ENCODE results near the gene MRPL28.

DNA sequence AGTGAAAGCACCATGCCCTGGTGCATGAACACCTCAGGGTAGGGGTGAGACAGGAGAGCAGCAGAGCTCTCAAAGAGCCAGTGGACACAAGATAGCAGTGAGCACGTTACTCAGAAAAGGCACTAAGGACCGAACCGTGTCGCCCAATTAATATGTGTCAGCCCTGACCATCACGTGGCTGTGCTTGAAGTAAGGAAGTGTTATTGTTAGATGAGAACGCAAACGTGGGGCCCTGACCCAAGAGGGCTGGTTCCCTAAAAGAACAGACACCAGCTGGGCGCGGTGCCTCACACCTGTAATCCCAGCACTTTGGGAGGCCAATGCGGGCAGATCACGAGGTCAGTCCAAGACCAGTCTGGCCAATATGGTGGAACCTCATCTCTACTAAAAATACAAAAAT is 34.1 kb downstream of the MRPL28 start:
- TF ChIP-seq, protein P1, sequence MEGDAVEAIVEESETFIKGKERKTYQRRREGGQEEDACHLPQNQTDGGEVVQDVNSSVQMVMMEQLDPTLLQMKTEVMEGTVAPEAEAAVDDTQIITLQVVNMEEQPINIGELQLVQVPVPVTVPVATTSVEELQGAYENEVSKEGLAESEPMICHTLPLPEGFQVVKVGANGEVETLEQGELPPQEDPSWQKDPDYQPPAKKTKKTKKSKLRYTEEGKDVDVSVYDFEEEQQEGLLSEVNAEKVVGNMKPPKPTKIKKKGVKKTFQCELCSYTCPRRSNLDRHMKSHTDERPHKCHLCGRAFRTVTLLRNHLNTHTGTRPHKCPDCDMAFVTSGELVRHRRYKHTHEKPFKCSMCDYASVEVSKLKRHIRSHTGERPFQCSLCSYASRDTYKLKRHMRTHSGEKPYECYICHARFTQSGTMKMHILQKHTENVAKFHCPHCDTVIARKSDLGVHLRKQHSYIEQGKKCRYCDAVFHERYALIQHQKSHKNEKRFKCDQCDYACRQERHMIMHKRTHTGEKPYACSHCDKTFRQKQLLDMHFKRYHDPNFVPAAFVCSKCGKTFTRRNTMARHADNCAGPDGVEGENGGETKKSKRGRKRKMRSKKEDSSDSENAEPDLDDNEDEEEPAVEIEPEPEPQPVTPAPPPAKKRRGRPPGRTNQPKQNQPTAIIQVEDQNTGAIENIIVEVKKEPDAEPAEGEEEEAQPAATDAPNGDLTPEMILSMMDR (IDR thresholded peaks at IDR 0.05 in 8 of 11, conservative IDR thresholded peaks at IDR 0.05 in 3 of 11), result no peak
- TF ChIP-seq POLR2A (IDR thresholded peaks at IDR 0.05) (no peak), POLR2AphosphoS5 (IDR thresholded peaks at IDR 0.05) (no peak)

Data from spleen (tissue), 7 donors.